SK-N-MC (cell line): Measurements from ENCODE around the gene FBLN1.
A peak's percentile ranks its signal among the peaks of the same experiment; 100 is the strongest.

Source experiments
- DNase-seq: peaks from one replicate; pipeline ENCODE4 v3.0.0-alpha.2; 2011; ENCODE audit warnings: low read depth, low spot score
- H3K27ac ChIP-seq: fragments of 200-600 bp; sonication (generic); 2 replicates; pipeline ENCODE4 v1.5.1; 2016; ENCODE audit warnings: mixed run types
- H3K36me3 ChIP-seq: fragments of 200-600 bp; sonication (generic); 2 replicates; pipeline ENCODE4 v1.6.1; 2017; ENCODE audit warnings: antibody characterized with exemption, low read length, mixed read lengths; ENCODE audit not compliant: insufficient read depth
- H3K4me3 ChIP-seq: fragments of 200-600 bp; sonication (generic); 2 replicates; pipeline ENCODE4 v1.5.1; 2016
- H3K9ac ChIP-seq: fragments of 200-600 bp; sonication (generic); 2 replicates; pipeline ENCODE4 v1.8.0; 2017; ENCODE audit warnings: mixed run types, mixed read lengths; ENCODE audit not compliant: insufficient read length
- H3K9me3 ChIP-seq: fragments of 200-600 bp; sonication (generic); 2 replicates; pipeline ENCODE4 v1.6.1; 2017; ENCODE audit warnings: low read depth, mild to moderate bottlenecking, antibody characterized with exemption, low read length, moderate library complexity, mixed read lengths
- EZH2 ChIP-seq: fragments of 200-600 bp; sonication (generic); IDR thresholded peaks from one replicate; pipeline ENCODE4 v1.6.1; 2017; ENCODE audit warnings: antibody characterized with exemption
- FOXP2 ChIP-seq: optimal IDR thresholded peaks from 2 replicates; pipeline ENCODE3; 2011; ENCODE audit warnings: mild to moderate bottlenecking, moderate library complexity; ENCODE audit not compliant: insufficient read depth; ENCODE audit errors: extremely low read length, control extremely low read depth
- POLR2AphosphoS5 ChIP-seq: IDR thresholded peaks from 2 replicates; pipeline ENCODE4 v1.6.1; 2012; ENCODE audit warnings: mild to moderate bottlenecking, low read depth, low read length, borderline replicate concordance

The FBLN1 gene

GRCh38 chr22:45506816-45507360 is 4.2 kb downstream of the FBLN1 start:
- Histone ChIP-seq H3K27ac (peak overlapping the region; percentile 42; the same call in 1 of the 2 replicates), H3K4me3 (no peak overlapping the region), H3K36me3 (no peaks in the 10 kb centered on the region), H3K9ac (no peak overlapping the region), H3K9me3 (no peaks in the 10 kb centered on the region)
- DNase-seq = no peak
- no peak for TF ChIP-seq EZH2
- TF ChIP-seq FOXP2 = no peak
- no peak for TF ChIP-seq POLR2AphosphoS5

DNA sequence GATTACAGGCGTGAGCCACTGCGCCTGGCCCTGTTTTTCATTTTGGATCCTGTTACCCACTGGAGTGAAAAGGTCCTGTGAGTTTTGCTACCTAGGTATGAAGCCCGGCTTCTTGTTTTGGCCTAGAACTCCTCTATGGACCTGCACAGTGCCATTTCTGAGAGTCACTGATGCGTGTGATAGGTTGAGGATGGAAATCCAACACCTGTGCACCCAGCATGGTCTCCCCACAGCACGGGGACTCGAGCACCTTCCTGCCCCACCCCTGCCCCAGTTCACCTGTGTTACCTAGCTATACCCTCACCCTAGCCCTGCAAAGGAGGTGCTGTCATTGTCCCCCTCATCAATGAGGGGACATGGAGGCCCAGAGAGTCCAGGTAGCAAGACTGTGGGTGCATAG is 5.1 kb downstream of the FBLN1 start:
- no peak for DNase-seq
- H3K27ac ChIP-seq = no peak overlapping the region
- H3K9me3 ChIP-seq = no peaks in the 10 kb centered on the region
- H3K36me3 ChIP-seq = no peaks in the 10 kb centered on the region
- no peak overlapping the region for H3K9ac ChIP-seq
- no peak overlapping the region for H3K4me3 ChIP-seq
- no peak for TF ChIP-seq POLR2AphosphoS5
- no peak for TF ChIP-seq EZH2
- TF ChIP-seq FOXP2 = no peak

DNA sequence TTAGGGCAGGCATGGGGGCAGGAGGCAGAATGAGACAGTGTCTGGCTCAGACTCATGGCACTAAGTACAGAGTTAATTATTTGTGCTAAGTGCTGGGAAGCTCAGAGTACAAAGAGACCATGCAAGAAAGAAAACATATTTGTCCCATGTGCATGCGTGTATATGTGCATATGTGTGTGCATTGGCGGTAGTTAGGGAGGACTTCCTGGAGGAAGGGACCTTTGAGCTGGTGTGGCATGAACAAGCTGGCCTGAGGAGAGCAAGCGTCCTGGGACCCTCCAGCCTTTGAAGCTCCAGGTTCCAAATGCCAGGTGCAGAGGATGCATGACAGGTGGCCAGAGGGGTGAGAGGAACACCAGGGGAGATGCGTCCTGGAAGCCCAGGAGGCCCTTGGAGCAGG is 6.1 kb downstream of the FBLN1 start:
- H3K27ac ChIP-seq = no peak overlapping the region
- H3K36me3 ChIP-seq = no peaks in the 10 kb centered on the region
- TF ChIP-seq POLR2AphosphoS5 (no peak), FOXP2 (no peak), EZH2 (no peak)
- no peak overlapping the region for H3K4me3 ChIP-seq
- no peak for DNase-seq
- H3K9ac ChIP-seq = no peak overlapping the region
- H3K9me3 ChIP-seq = no peaks in the 10 kb centered on the region

DNA sequence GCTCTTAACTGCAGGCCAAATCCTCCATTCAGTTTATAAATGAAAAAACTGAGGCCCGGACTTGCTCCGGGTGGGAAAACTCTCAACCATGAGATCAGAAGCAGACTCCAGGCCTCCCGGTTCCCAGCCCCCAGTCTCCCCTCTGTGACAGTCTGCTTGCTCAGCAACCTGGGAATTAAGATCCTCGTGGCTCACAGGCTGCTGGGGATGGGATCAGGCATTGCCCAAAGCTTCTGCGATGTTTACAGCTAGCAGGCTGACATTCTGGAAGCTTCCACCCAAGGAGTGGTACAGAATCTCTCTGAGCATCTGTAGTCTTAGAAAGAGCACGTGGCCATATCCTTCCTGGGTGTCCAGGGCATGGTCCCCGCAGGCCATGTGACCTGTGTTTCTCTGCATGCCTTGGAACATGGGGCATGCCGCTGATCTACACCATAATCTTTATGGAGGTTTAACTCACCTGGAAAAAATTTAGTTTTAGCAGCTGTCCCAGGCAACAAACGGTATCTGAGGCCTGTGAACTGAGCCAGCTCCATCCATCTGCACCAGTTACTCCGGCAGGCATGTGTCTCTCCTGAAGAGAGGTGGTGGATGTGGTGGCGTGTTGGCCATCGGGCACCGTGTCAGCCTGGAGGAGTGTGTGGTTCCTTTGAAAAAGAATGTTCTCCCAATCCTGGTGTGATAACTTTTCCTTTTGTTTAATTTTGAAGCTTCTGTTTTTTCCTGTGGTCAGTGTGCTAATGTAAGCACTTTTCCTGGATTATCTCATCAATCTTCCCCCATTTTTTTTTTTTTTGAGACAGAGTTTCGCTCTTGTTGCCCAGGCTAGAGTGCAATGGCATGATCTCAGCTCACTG is 7.9 kb downstream of the FBLN1 start:
- no peak for DNase-seq
- peak overlapping the region; percentile 48 for H3K4me3 ChIP-seq
- H3K9ac ChIP-seq = peak overlapping the region; percentile 47
- H3K27ac ChIP-seq = peak overlapping the region; percentile 92
- TF ChIP-seq EZH2 = no peak
- no peak for TF ChIP-seq POLR2AphosphoS5
- no peak for TF ChIP-seq FOXP2
- no peaks in the 10 kb centered on the region for H3K9me3 ChIP-seq
- H3K36me3 ChIP-seq = no peaks in the 10 kb centered on the region

DNA sequence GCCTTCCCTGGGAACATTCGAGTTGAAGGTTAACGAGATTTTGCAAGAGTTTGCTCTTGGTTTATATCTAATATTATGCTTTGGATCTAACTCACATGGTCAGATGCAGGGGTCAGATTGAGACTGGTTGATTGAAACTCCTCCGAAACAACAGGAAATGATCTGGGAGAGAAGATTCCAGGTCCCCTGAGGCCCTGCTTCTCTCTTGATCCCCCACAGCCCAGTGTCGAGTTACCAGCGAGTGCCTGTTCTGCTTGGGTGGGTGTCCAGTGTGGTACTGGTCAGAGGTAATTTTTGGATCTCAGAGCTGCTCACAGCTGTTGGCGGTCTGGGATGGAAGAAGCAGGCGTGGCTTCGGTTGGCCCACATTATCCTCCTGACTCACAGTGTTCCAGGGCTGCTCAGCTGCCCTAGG is 9.2 kb downstream of the FBLN1 start:
- H3K36me3 ChIP-seq = no peaks in the 10 kb centered on the region
- TF ChIP-seq FOXP2 = no peak
- no peak for TF ChIP-seq EZH2
- TF ChIP-seq POLR2AphosphoS5 = no peak
- H3K27ac ChIP-seq = no peak overlapping the region
- no peaks in the 10 kb centered on the region for H3K9me3 ChIP-seq
- no peak overlapping the region for H3K9ac ChIP-seq
- no peak for DNase-seq
- H3K4me3 ChIP-seq = no peak overlapping the region

DNA sequence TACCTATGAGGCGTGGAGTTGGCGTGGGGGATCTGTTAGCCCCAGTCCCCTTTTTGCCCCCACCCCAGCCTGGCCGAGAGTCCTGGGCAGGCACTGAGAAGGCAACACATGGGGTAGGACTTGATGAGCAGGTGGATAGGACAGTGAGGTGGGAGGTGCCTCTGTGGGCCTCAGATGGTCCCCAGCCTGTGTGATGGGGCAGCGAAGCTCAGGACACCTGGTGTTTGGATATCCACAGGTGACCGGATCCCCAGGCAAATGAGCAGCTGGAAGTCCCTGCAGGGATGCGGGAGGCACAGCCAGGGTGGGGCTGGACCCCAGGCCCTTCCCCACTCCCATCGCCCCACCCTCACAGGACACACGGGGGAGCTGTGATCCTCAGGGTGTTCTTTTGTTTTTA is 9.7 kb downstream of the FBLN1 start:
- TF ChIP-seq EZH2 = no peak
- TF ChIP-seq POLR2AphosphoS5 = no peak
- TF ChIP-seq FOXP2 = no peak

DNA sequence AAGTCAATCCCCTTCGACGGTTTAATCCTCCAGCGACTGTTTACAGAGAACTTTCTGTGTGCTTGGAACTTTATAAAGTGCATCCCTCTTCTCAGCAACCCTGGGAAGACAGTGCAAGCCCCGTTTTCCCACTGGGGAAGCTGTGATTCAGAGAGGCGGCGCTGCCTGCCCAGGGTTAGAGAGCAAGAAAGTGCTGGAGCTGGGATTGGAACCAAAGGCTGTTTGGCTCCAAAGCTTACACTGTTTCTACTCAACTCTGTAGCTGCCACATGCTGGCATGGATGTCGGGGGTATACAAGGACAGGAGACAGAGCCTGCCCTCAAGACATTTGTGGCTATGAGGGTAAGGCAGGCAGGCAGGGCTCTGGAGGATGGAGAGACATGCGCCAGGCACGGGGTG is 13.0 kb downstream of the FBLN1 start:
- H3K9ac ChIP-seq = no peak overlapping the region
- no peaks in the 10 kb centered on the region for H3K9me3 ChIP-seq
- H3K27ac ChIP-seq = no peak overlapping the region
- peaks cover 10% of the 10 kb centered on the region; the same call in 1 of the 2 replicates for H3K36me3 ChIP-seq
- DNase-seq = no peak
- TF ChIP-seq POLR2AphosphoS5 (no peak), FOXP2 (no peak), EZH2 (no peak)
- no peak overlapping the region for H3K4me3 ChIP-seq

More for the DNA sequence above, 9.7 kb downstream of the FBLN1 start:
- H3K9me3 ChIP-seq = no peaks in the 10 kb centered on the region
- no peak overlapping the region for H3K4me3 ChIP-seq
- DNase-seq = no peak
- no peaks in the 10 kb centered on the region for H3K36me3 ChIP-seq
- H3K27ac ChIP-seq = no peak overlapping the region
- no peak overlapping the region for H3K9ac ChIP-seq

DNA sequence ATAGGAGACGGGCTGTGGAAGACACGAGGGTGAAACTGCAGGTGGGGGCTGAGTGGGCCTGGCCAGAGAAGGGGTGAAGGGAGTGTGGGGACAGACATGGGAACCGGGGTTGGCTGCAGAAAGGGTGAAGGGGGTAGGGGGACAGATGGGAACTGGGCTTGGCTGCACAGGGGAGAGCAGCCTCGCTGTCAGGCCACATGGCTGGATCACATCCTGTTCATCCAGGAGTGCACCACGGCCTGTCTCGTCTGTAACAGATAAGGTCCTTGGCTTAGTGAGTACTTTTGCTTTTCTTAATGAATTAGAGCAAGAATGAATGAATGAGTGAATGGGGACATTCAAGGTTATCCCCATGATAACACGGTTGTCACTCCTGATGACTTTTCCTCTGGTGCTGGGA is 13.5 kb downstream of the FBLN1 start:
- Histone ChIP-seq H3K36me3 (peaks cover 10% of the 10 kb centered on the region; the same call in 1 of the 2 replicates), H3K27ac (no peak overlapping the region), H3K9me3 (no peaks in the 10 kb centered on the region), H3K4me3 (no peak overlapping the region), H3K9ac (no peak overlapping the region)
- no peak for TF ChIP-seq POLR2AphosphoS5
- no peak for DNase-seq
